ENCODE results near the gene ARHGAP35.
A peak's percentile ranks its signal among the peaks of the same experiment; 100 is the strongest.
"Not testable (repeated sequence)": the region's sequence is repeated elsewhere in the genome, so short reads cannot be mapped to it uniquely, and the experiment has no call there.

ARHGAP35 gene

DNA sequence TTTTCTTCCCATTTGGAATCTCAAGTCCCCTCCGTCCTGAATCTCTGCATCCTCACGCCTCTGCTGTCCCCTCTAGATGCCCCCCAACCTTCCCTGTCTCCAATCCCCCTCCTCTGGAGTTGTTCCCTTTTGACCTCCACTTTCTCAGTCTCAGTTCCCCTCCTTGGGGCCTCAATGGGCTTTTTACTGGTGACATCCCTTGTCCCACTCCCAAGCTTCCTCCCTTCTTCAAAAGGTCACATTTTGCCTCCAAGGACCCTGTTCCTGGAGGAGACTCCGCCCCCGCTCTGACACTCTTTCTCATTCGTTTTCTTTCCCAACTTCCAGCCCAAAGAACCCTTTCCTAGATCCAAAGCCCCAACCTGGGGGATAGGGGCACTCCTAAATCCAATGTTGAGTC is 11.2 kb upstream of the ARHGAP35 start:
- peak overlapping the region; percentile 90 to 97 (median 95) for H3K4me3 Mint-ChIP-seq
- H3K27ac Mint-ChIP-seq = peak overlapping the region; percentile 94 to 98 (median 95)
- peaks cover 11% of the 10 kb centered on the region for H3K36me3 Mint-ChIP-seq (ENCODE audit: low read depth)
- H3K27me3 Mint-ChIP-seq (ENCODE audit: low read depth) = no peaks in the 10 kb centered on the region
- peaks cover 19% of the 10 kb centered on the region for H3K4me1 Mint-ChIP-seq
- H3K9me3 Mint-ChIP-seq = no peaks in the 10 kb centered on the region
- TF ChIP-seq, protein P1, sequence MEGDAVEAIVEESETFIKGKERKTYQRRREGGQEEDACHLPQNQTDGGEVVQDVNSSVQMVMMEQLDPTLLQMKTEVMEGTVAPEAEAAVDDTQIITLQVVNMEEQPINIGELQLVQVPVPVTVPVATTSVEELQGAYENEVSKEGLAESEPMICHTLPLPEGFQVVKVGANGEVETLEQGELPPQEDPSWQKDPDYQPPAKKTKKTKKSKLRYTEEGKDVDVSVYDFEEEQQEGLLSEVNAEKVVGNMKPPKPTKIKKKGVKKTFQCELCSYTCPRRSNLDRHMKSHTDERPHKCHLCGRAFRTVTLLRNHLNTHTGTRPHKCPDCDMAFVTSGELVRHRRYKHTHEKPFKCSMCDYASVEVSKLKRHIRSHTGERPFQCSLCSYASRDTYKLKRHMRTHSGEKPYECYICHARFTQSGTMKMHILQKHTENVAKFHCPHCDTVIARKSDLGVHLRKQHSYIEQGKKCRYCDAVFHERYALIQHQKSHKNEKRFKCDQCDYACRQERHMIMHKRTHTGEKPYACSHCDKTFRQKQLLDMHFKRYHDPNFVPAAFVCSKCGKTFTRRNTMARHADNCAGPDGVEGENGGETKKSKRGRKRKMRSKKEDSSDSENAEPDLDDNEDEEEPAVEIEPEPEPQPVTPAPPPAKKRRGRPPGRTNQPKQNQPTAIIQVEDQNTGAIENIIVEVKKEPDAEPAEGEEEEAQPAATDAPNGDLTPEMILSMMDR (IDR thresholded peaks at IDR 0.05; ENCODE audit: unreplicated experiment in 3 of 3) = no peak

DNA sequence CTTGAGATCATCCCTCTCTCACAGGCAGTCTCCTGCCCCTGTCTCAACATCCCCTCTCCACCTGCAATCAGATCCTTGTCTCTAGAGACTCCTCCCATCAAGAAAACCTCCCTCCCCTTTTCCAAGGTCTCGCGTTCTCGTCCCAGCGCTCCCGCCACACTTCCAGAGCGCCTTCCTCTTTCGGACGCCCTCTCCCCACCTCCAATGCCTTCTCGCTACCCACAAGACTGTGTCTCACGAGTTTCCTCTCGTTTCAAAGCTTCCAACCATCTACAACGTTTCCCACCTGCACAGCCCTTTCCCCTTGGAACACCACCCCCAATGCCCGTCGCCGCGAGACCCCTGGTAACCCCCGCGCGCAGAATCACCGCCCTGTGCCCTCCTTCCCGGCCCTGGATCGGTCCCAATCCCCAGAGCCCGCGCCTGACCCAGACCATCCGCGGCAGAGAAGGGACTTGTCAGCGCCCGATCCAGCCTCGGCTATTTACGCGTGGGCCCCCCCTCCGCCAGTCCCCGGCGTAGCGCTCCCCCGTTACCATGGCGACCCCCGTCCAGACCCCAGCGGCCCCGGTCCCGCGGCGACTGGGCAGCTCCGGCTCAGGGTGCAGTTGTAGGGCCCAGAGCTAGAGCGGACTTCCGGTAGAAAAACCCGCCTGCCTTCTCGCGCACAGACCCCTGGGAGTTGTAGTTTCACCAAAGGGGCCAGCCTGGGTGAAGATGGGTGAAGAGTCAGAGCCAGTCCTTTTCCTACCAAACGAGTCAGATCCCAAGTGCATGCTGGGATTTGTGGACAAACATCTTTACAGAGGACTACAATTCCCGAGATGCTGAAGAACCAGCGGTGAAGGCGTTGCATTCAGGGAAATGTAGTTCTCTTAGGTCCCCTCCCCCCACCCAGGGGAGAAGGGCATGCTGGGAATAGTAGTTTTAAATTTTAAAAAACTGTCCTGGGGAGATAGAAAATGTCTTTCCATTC is 10.3 kb upstream of the ARHGAP35 start, which contains the start of gene AP2S1:
Gene AP2S1, minus strand, starts transcription at position 619 of the 976 bp plus-strand sequence. Its CDS starts 80 bp downstream, at position 539.
- Mint-ChIP-seq H3K27ac (peak within 1 kb of the TSS; percentile 94 to 98 (median 95)), H3K36me3 (ENCODE audit: low read depth) (peaks cover 10% of the 10 kb centered on the region), H3K27me3 (ENCODE audit: low read depth) (no peaks in the 10 kb centered on the region), H3K4me1 (peaks cover 19% of the 10 kb centered on the region), H3K9me3 (no peaks in the 10 kb centered on the region), H3K4me3 (peak within 1 kb of the TSS; percentile 90 to 97 (median 95))
- TF ChIP-seq, protein P1 (IDR thresholded peaks at IDR 0.05; ENCODE audit: unreplicated experiment in 3 of 3) = no peak

DNA sequence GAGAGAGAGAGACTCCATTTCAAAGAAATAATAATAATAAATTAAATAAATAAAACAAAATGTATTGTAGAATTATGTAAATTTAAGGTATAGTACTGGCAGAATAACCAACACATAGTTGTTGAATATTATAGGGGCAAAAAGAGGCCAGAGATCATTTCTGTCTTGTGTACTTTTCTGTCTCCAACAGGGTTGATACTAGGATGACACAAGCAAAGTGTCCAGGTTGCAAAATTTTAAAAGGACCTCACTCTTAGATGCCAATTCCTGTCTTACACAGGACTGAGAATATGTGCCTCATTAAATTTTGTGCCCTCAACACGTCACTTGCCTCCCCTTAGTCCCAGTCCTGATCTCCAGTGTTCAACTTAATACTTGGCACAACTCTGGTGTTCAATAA is 8.0 kb upstream of the ARHGAP35 start:
- H3K4me1 Mint-ChIP-seq = peaks cover 23% of the 10 kb centered on the region
- TF ChIP-seq, protein P1 (IDR thresholded peaks at IDR 0.05; ENCODE audit: unreplicated experiment in 3 of 3) = no peak
- no peaks in the 10 kb centered on the region for H3K9me3 Mint-ChIP-seq
- H3K36me3 Mint-ChIP-seq (ENCODE audit: low read depth) = no peaks in the 10 kb centered on the region
- no peak overlapping the region for H3K4me3 Mint-ChIP-seq
- no peak overlapping the region for H3K27ac Mint-ChIP-seq
- no peaks in the 10 kb centered on the region for H3K27me3 Mint-ChIP-seq (ENCODE audit: low read depth)

DNA sequence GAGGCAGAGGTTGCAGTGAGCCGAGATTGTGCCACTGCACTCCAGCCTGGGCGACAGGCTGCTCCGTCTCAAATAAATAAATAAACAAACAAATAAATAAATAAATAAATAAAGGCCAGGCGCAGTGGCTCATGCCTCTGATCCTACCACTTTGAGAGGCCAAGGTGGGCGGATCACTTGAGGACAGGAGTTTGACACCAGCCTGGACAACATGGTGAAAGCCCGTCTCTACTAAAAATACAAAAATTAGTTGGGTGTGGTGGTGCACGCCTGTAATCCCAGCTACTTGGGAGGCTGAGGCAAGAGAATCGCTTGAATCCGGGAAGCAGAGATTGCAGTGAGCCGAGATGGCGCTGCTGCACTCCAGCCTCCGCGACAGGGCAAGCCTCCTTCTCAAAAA is 6.1 kb upstream of the ARHGAP35 start:
- not testable (repeated sequence) for H3K27me3 Mint-ChIP-seq (ENCODE audit: low read depth); H3K9me3 Mint-ChIP-seq; H3K36me3 Mint-ChIP-seq (ENCODE audit: low read depth); H3K4me3 Mint-ChIP-seq; H3K27ac Mint-ChIP-seq
- H3K4me1 Mint-ChIP-seq = peaks cover 17% of the 10 kb centered on the region

DNA sequence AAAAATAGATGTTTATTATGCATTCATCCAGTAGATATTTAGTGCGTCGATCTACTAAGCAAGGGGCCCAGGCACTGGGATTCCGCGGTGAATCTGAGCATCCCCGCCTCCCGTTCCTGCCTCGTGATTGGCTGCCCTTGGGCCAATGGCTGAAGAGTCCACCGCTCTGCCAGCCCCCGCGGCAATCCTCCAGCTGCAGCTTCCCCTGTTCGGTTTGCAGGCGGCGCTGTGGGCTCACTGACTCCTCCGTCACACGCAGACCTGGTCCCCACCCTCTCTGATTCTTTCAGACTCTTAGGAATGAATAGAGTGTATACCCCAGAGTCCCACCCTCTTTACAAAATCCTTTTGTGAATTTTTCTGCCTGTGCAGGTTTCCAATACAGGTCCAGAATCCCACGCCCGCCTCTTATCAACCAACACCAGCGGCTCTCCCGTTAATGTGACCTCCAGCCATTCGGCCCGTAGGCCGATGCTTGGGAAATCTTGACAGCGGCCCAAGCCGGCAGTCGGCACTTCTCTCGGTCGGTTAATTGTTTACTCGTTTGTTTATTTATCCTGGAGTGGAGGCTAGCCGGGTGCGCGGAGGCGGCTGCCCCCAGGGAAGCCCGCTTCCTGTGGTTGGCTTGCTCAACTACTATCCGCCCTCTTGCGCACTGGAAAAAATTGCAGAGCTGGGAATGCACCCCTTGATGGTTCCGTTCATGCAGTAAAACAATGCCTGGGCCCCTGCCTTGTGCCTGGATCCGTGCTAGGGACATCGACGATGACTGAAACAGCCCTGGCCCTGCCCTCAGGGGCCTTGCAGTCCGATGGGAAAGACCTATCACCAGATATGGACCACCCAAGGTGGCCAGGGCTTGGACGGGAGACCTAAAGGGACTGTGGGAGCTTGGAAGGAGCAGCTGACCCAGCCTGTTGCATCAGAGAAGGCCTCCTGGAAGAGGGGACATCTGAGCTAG is 4.5 kb upstream of the ARHGAP35 start:
- peak overlapping the region; percentile 41 to 56 (median 45) for H3K27ac Mint-ChIP-seq
- H3K4me3 Mint-ChIP-seq = peak overlapping the region; percentile 72 to 79 (median 72)
- no peaks in the 10 kb centered on the region for H3K36me3 Mint-ChIP-seq (ENCODE audit: low read depth)
- H3K4me1 Mint-ChIP-seq = peaks cover 10% of the 10 kb centered on the region
- no peaks in the 10 kb centered on the region for H3K27me3 Mint-ChIP-seq (ENCODE audit: low read depth)
- no peaks in the 10 kb centered on the region for H3K9me3 Mint-ChIP-seq
- TF ChIP-seq, protein P1 (IDR thresholded peaks at IDR 0.05; ENCODE audit: unreplicated experiment in 3 of 3) = peak; percentile 62 to 77 (median 65)

Measured in nephron (organoid).